OCI-LY3 (cell line): ENCODE measurements around the gene PGAM2.
"Not testable (repeated sequence)": the region's sequence is repeated elsewhere in the genome, so short reads cannot be mapped to it uniquely, and the experiment has no call there.

Experiments
- H2AFZ ChIP-seq: fragments of 200-600, 300-600 bp; shearing (Covaris generic); 2 replicates; pipeline ENCODE4 v1.6.0; 2014; ENCODE audit warnings: antibody characterized with exemption, low read depth, low read length
- H3K27ac ChIP-seq: fragments of 200-600, 300-600 bp; sonication (generic); 2 replicates; pipeline ENCODE4 v1.5.1; 2014; ENCODE audit warnings: mild to moderate bottlenecking, low read length, moderate library complexity, mixed read lengths
- H3K27me3 ChIP-seq: fragments of 200-600, 300-600 bp; sonication (generic); 2 replicates; pipeline ENCODE4 v1.6.1; 2014; ENCODE audit warnings: low read depth, low read length, mixed read lengths
- H3K36me3 ChIP-seq: fragments of 200-600, 300-600 bp; sonication (generic); replicated peaks from 2 replicates; pipeline ENCODE3; 2014; ENCODE audit warnings: low read depth, low read length, mixed read lengths
- H3K4me1 ChIP-seq: fragments of 300-600, 200-600 bp; sonication (generic); 2 replicates; pipeline ENCODE4 v1.6.1; 2014; ENCODE audit warnings: low read length, mixed read lengths
- H3K4me2 ChIP-seq: fragments of 200-600, 300-600 bp; sonication (generic); 2 replicates; pipeline ENCODE4 v1.6.1; 2014; ENCODE audit warnings: low read length, mixed read lengths
- H3K4me3 ChIP-seq: fragments of 300-600, 200-600 bp; sonication (generic); 2 replicates; pipeline ENCODE4 v1.5.1; 2014; ENCODE audit warnings: antibody characterized with exemption, mild to moderate bottlenecking, low read length, moderate library complexity
- H3K79me2 ChIP-seq: fragments of 300-600, 200-600 bp; shearing (Covaris generic); 2 replicates; pipeline ENCODE4 v1.6.1; 2014; ENCODE audit warnings: mild to moderate bottlenecking, low read length, mixed read lengths
- H3K9ac ChIP-seq: fragments of 300-600, 200-600 bp; shearing (Covaris generic); 2 replicates; pipeline ENCODE4 v1.6.0; 2014; ENCODE audit warnings: mild to moderate bottlenecking, low read length, moderate library complexity
- H3K9me3 ChIP-seq: fragments of 200-600, 300-600 bp; shearing (Covaris generic); 2 replicates; pipeline ENCODE4 v1.6.1; 2014; ENCODE audit warnings: low read length, mixed read lengths; ENCODE audit not compliant: insufficient read depth
- H4K20me1 ChIP-seq: fragments of 200-600, 300-600 bp; sonication (generic); 2 replicates; pipeline ENCODE4 v1.6.1; 2016; ENCODE audit warnings: low read length, mixed read lengths; ENCODE audit not compliant: insufficient read depth

PGAM2 gene

GRCh38 chr7:44038553-44038952, 26.8 kb downstream of the PGAM2 start:
- H2AFZ ChIP-seq, H3K27me3 ChIP-seq, H3K4me2 ChIP-seq, H3K9ac ChIP-seq, H3K9me3 ChIP-seq, H3K36me3 ChIP-seq, H3K79me2 ChIP-seq, H3K4me3 ChIP-seq, H4K20me1 ChIP-seq, H3K4me1 ChIP-seq, H3K27ac ChIP-seq: not testable (repeated sequence)

GRCh38 chr7:44037951-44038350, 27.4 kb downstream of the PGAM2 start:
- not testable (repeated sequence) for H3K27me3 ChIP-seq, H3K9ac ChIP-seq, H3K36me3 ChIP-seq, H3K4me2 ChIP-seq, H2AFZ ChIP-seq, H3K4me1 ChIP-seq, H3K4me3 ChIP-seq, H4K20me1 ChIP-seq, H3K9me3 ChIP-seq, H3K79me2 ChIP-seq, H3K27ac ChIP-seq

- not testable (repeated sequence) for H3K4me2 ChIP-seq, H3K9me3 ChIP-seq, H3K27ac ChIP-seq, H3K4me3 ChIP-seq, H4K20me1 ChIP-seq, H3K79me2 ChIP-seq, H3K36me3 ChIP-seq, H3K27me3 ChIP-seq, H3K9ac ChIP-seq, H2AFZ ChIP-seq, H3K4me1 ChIP-seq
Observed at GRCh38 chr7:44036364-44036763, 29.0 kb downstream of the PGAM2 start.

GRCh38 chr7:44033971-44034844, 31.2 kb downstream of the PGAM2 start:
- not testable (repeated sequence) for H3K36me3 ChIP-seq, H2AFZ ChIP-seq, H3K79me2 ChIP-seq, H3K4me3 ChIP-seq, H3K4me2 ChIP-seq, H4K20me1 ChIP-seq, H3K27ac ChIP-seq, H3K9ac ChIP-seq, H3K9me3 ChIP-seq, H3K4me1 ChIP-seq, H3K27me3 ChIP-seq

GRCh38 chr7:44032031-44032430, 33.3 kb downstream of the PGAM2 start:
- H4K20me1 ChIP-seq, H2AFZ ChIP-seq, H3K27ac ChIP-seq, H3K4me3 ChIP-seq, H3K9me3 ChIP-seq, H3K4me2 ChIP-seq, H3K9ac ChIP-seq, H3K36me3 ChIP-seq, H3K4me1 ChIP-seq, H3K27me3 ChIP-seq, H3K79me2 ChIP-seq: not testable (repeated sequence)

GRCh38 chr7:44031319-44031718, 34.0 kb downstream of the PGAM2 start:
- not testable (repeated sequence) for H3K79me2 ChIP-seq, H3K9ac ChIP-seq, H3K27me3 ChIP-seq, H3K4me2 ChIP-seq, H3K36me3 ChIP-seq, H4K20me1 ChIP-seq, H3K27ac ChIP-seq, H2AFZ ChIP-seq, H3K4me3 ChIP-seq, H3K4me1 ChIP-seq, H3K9me3 ChIP-seq

- not testable (repeated sequence) for H3K36me3 ChIP-seq, H3K9ac ChIP-seq, H2AFZ ChIP-seq, H4K20me1 ChIP-seq, H3K4me1 ChIP-seq, H3K9me3 ChIP-seq, H3K27ac ChIP-seq, H3K79me2 ChIP-seq, H3K4me3 ChIP-seq, H3K27me3 ChIP-seq, H3K4me2 ChIP-seq
Observed at GRCh38 chr7:44030029-44030428, 35.3 kb downstream of the PGAM2 start.

GRCh38 chr7:44029433-44029832, 35.9 kb downstream of the PGAM2 start:
- H2AFZ ChIP-seq, H3K4me1 ChIP-seq, H3K4me3 ChIP-seq, H3K27me3 ChIP-seq, H3K36me3 ChIP-seq, H3K9ac ChIP-seq, H4K20me1 ChIP-seq, H3K4me2 ChIP-seq, H3K9me3 ChIP-seq, H3K27ac ChIP-seq, H3K79me2 ChIP-seq: not testable (repeated sequence)

GRCh38 chr7:44022796-44023467, 42.4 kb downstream of the PGAM2 start:
- H3K4me1 ChIP-seq, H3K9ac ChIP-seq, H3K79me2 ChIP-seq, H3K27ac ChIP-seq, H3K4me2 ChIP-seq, H3K27me3 ChIP-seq, H3K9me3 ChIP-seq, H3K4me3 ChIP-seq, H2AFZ ChIP-seq, H3K36me3 ChIP-seq, H4K20me1 ChIP-seq: not testable (repeated sequence)
